Keratinocyte (primary cell): Measurements from ENCODE around the gene METTL24.

Source experiments
- CTCF ChIP-seq, 3 experiments: IDR thresholded peaks in 1 of 3; conservative IDR thresholded peaks in 1 of 3; optimal IDR thresholded peaks in 1 of 3; 2 replicates in 2 of 3; 3 replicates in 1 of 3; pipeline versions ENCODE3 to v1.5.1; 2011; ENCODE audit warnings: low read length in 3 of 3, mild to moderate bottlenecking in 3 of 3, moderate library complexity in 2 of 3, control low read depth in 1 of 3, inconsistent platforms in 1 of 3; ENCODE audit not compliant: insufficient read depth in 2 of 3; ENCODE audit errors: extremely low read depth in 1 of 3
- EZH2 ChIP-seq: IDR thresholded peaks from one replicate; pipeline ENCODE4 v1.6.1; 2012; ENCODE audit warnings: inconsistent platforms, mild to moderate bottlenecking, low read length, moderate library complexity

- TF ChIP-seq CTCF (optimal IDR thresholded peaks at IDR 0.05 in 1 of 3, IDR thresholded peaks at IDR 0.05 in 1 of 3, conservative IDR thresholded peaks at IDR 0.05 in 1 of 3; ENCODE audit: extremely low read depth in 1 of 3, insufficient read depth in 2 of 3, low read length in 3 of 3) (no peak), EZH2 (no peak)
These were observed 20.7 kb downstream of the METTL24 start for GRCh38 chr6:110337486-110337885.
